PC-3 (cell line): ENCODE data around the gene LYRM4. TPM values are rescaled to one million over a fixed set of nuclear protein-coding genes. Genes with fewer than 3 reads are reported as not detected.

ENCODE experiments used
- ATAC-seq: fragments of 200-7000 bp; cut with Tn5 transposase; 2 replicates; pipeline ENCODE4 v1.9.1; 2020; ENCODE audit warnings: mild to moderate bottlenecking, moderate library complexity
- BruUV-seq: library from RNA; stranded (reverse); fragments of 400-500 nt; replicated peaks from 2 replicates; lab custom pipeline; 2021; lab: Mats Ljungman, UMichigan
- CTCF ChIA-PET: fragments of 300-600 bp; sonication (Branson Sonifier 250); formaldehyde crosslinking; loops from one replicate; lab custom pipeline; 2022; ENCODE audit warnings: antibody characterized with exemption; lab: Charles Lee
- POLR2A ChIA-PET: fragments of 300-600 bp; sonication (Branson Sonifier 250); formaldehyde crosslinking; loops from one replicate; lab custom pipeline; 2022; ENCODE audit warnings: antibody characterized with exemption; ENCODE audit not compliant: unreplicated experiment; lab: Charles Lee
- DNase-seq: peaks from one replicate; pipeline ENCODE4 v3.0.0-alpha.2; 2015
- H2AFZ ChIP-seq: fragments of 300-600 bp; sonication (generic); 2 replicates; pipeline ENCODE4 v1.6.0; 2016; ENCODE audit warnings: antibody characterized with exemption, low read length
- H3F3A ChIP-seq: fragments of 300-600 bp; sonication (generic); one replicate; pipeline ENCODE4 v1.6.0; 2017; ENCODE audit warnings: antibody characterized with exemption, low read length, control low read depth, mild to moderate bottlenecking; ENCODE audit not compliant: unreplicated experiment
- H3K27ac ChIP-seq: fragments of 300-600 bp; sonication (generic); 2 replicates; pipeline ENCODE4 v1.5.1; 2016; ENCODE audit warnings: mild to moderate bottlenecking, low read length
- H3K27me3 ChIP-seq: fragments of 300-600 bp; sonication (generic); 2 replicates; pipeline ENCODE4 v1.6.1; 2016; ENCODE audit warnings: low read length, mixed read lengths
- H3K36me3 ChIP-seq: fragments of 300-600 bp; sonication (generic); 2 replicates; pipeline ENCODE4 v1.6.1; 2016; ENCODE audit warnings: low read depth, mixed run types, low read length, mixed read lengths
- H3K4me1 ChIP-seq: fragments of 300-600 bp; sonication (generic); 2 replicates; pipeline ENCODE4 v1.5.1; 2016; ENCODE audit warnings: low read length; ENCODE audit not compliant: insufficient read depth
- H3K4me2 ChIP-seq: fragments of 300-600 bp; sonication (generic); 2 replicates; pipeline ENCODE4 v1.6.0; 2016; ENCODE audit warnings: low read length
- H3K4me3 ChIP-seq: fragments of 300-600 bp; sonication (generic); 2 replicates; pipeline ENCODE4 v1.5.1; 2016; ENCODE audit warnings: mild to moderate bottlenecking, low read length, mixed read lengths
- H3K79me2 ChIP-seq: fragments of 300-600 bp; sonication (generic); 2 replicates; pipeline ENCODE4 v1.6.1; 2017; ENCODE audit warnings: low read length, mixed read lengths
- H3K9ac ChIP-seq: fragments of 300-600 bp; sonication (generic); 2 replicates; pipeline ENCODE4 v1.6.0; 2016; ENCODE audit warnings: mild to moderate bottlenecking, low read length
- H3K9me2 ChIP-seq: fragments of 300-600 bp; sonication (generic); replicated peaks from 2 replicates; pipeline ENCODE4 v1.6.1; 2016; ENCODE audit warnings: mixed run types, low read length, mixed read lengths
- H3K9me3 ChIP-seq: fragments of 300-600 bp; sonication (generic); 2 replicates; pipeline ENCODE4 v1.6.1; 2016; ENCODE audit warnings: low read length, mixed read lengths
- H4K20me1 ChIP-seq: fragments of 300-600 bp; sonication (generic); 2 replicates; pipeline ENCODE4 v1.6.1; 2016; ENCODE audit warnings: low read length, mixed read lengths
- CTCF ChIP-seq: fragments of 300-600 bp; sonication (generic); conservative IDR thresholded peaks from 2 replicates; pipeline ENCODE4 v1.5.1; 2017; ENCODE audit warnings: antibody characterized with exemption, low read depth, mild to moderate bottlenecking, low read length
- EZH2 ChIP-seq: fragments of 300-600 bp; sonication (generic); IDR thresholded peaks from one replicate; pipeline ENCODE4 v1.6.1; 2017; ENCODE audit warnings: antibody characterized with exemption, mild to moderate bottlenecking, low read length; ENCODE audit not compliant: unreplicated experiment
- EZH2phosphoT487 ChIP-seq: fragments of 300-600 bp; sonication (generic); IDR thresholded peaks from 2 replicates; pipeline ENCODE4 v1.6.1; 2018; ENCODE audit warnings: mild to moderate bottlenecking, antibody characterized with exemption, low read length, borderline replicate concordance
- intact Hi-C: fragments of 100-400 bp; cut with micrococcal nuclease; formaldehyde crosslinking; loops from 2 replicates; pipeline ENCODE4 v1.9.0; 2023
- total RNA-seq: library from RNA; depleted of rRNA; stranded (reverse); fragments of >200 nt; gene quantifications from 2 replicates; pipeline ENCODE4 v1.2.3, GENCODE V29; 2014

Gene LYRM4
- total RNA-seq, 1 experiment from 2014 or later: 27.7 TPM

DNA sequence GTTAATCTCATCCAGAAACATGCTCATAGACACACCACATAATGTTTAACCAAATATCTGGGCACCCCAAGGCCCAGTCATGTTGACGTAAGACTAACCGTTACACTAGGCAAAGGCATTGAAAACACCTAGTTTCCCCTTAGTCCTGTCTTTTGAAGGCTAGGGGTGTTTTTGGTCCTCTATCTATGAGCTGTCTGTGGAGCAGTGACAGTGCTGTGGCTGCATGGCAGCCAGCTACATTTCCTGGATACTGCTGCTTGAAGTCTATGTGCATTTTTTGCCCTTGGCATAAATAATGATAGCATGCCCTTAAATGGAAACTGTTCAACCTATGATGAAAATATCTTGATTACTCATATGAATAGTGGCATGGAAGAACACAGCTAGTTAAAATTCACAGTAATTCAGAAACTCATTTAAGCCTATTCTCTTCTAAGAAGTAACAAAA lies 19.2 kb upstream of the LYRM4 start:
- no peaks in the 10 kb centered on the region for H3K4me1 ChIP-seq
- H3K9me3 ChIP-seq: no peaks in the 10 kb centered on the region
- H3K4me3 ChIP-seq: no peak overlapping the region
- TF ChIP-seq EZH2phosphoT487 (no peak), CTCF (no peak), EZH2 (no peak)
- ATAC-seq (no peak), DNase-seq (no peak)
- H3K27me3 ChIP-seq: no peaks in the 10 kb centered on the region
- H3K9ac ChIP-seq: no peak overlapping the region
- CTCF ChIA-PET: no interaction called here
- H3K27ac ChIP-seq: no peak overlapping the region
- H3K4me2 ChIP-seq: no peak overlapping the region
- no peaks in the 10 kb centered on the region for H3F3A ChIP-seq
- H3K36me3 ChIP-seq: no peaks in the 10 kb centered on the region
- no peak overlapping the region for H2AFZ ChIP-seq
- H4K20me1 ChIP-seq: no peaks in the 10 kb centered on the region
- 0 out of 2 replicates have a peak, but pooled peaks cover 7% of the 10 kb centered on the region for H3K79me2 ChIP-seq
- no TSS peak for BruUV-seq
- intact Hi-C loops: no loop called here
- POLR2A ChIA-PET: no interaction called here
- no peaks in the 10 kb centered on the region for H3K9me2 ChIP-seq

GRCh38 chr6:5278565-5279120 lies 17.9 kb upstream of the LYRM4 start:
- Histone ChIP-seq H3K9me3 (no peaks in the 10 kb centered on the region), H3K36me3 (no peaks in the 10 kb centered on the region), H3K9ac (no peak overlapping the region), H3K27ac (no peak overlapping the region), H4K20me1 (no peaks in the 10 kb centered on the region), H3K9me2 (no peaks in the 10 kb centered on the region), H3K4me2 (no peak overlapping the region), H3K79me2 (0 out of 2 replicates have a peak, but pooled peaks cover 7% of the 10 kb centered on the region), H3F3A (no peaks in the 10 kb centered on the region), H3K4me1 (no peaks in the 10 kb centered on the region), H3K4me3 (no peak overlapping the region), H3K27me3 (no peaks in the 10 kb centered on the region), H2AFZ (no peak overlapping the region)
- CTCF ChIA-PET: no interaction called here
- no peak for ATAC-seq
- TF ChIP-seq EZH2phosphoT487: no peak
- TF ChIP-seq CTCF: no peak
- TF ChIP-seq EZH2: no peak
- BruUV-seq: no TSS peak
- intact Hi-C loops: no loop called here
- no peak for DNase-seq
- POLR2A ChIA-PET: no interaction called here

GRCh38 chr6:5278047-5278446 lies 17.3 kb upstream of the LYRM4 start:
- H3K4me1 ChIP-seq: no peaks in the 10 kb centered on the region
- H2AFZ ChIP-seq: no peak overlapping the region

More at GRCh38 chr6:5278047-5278446, 17.3 kb upstream of the LYRM4 start:
- BruUV-seq: no TSS peak
- no peak overlapping the region for H3K4me2 ChIP-seq
- H3F3A ChIP-seq: no peaks in the 10 kb centered on the region
- no peak for DNase-seq
- intact Hi-C loops: no loop called here
- H3K27ac ChIP-seq: no peak overlapping the region
- H3K4me3 ChIP-seq: no peak overlapping the region
- CTCF ChIA-PET: no interaction called here
- H4K20me1 ChIP-seq: no peaks in the 10 kb centered on the region
- H3K9me2 ChIP-seq: no peaks in the 10 kb centered on the region
- no peaks in the 10 kb centered on the region for H3K27me3 ChIP-seq
- H3K9ac ChIP-seq: no peak overlapping the region
- 0 out of 2 replicates have a peak, but pooled peaks cover 7% of the 10 kb centered on the region for H3K79me2 ChIP-seq
- H3K36me3 ChIP-seq: no peaks in the 10 kb centered on the region
- POLR2A ChIA-PET: no interaction called here
- no peak for TF ChIP-seq EZH2
- TF ChIP-seq CTCF: no peak
- no peak for TF ChIP-seq EZH2phosphoT487
- ATAC-seq: no peak
- no peaks in the 10 kb centered on the region for H3K9me3 ChIP-seq
